ENCODE measurements around the gene CPEB4. TPM values are rescaled to one million over a fixed set of nuclear protein-coding genes. Genes with fewer than 3 reads are reported as not detected.
A peak's percentile ranks its signal among the peaks of the same experiment; 100 is the strongest.

CPEB4 gene
- total and polyA plus RNA-seq, 9 of the 15 experiments (the other 6 are each of a cell fraction or from before 2014, with no cell fraction given): 7.4 to 21.3 (median 12.4) TPM

DNA sequence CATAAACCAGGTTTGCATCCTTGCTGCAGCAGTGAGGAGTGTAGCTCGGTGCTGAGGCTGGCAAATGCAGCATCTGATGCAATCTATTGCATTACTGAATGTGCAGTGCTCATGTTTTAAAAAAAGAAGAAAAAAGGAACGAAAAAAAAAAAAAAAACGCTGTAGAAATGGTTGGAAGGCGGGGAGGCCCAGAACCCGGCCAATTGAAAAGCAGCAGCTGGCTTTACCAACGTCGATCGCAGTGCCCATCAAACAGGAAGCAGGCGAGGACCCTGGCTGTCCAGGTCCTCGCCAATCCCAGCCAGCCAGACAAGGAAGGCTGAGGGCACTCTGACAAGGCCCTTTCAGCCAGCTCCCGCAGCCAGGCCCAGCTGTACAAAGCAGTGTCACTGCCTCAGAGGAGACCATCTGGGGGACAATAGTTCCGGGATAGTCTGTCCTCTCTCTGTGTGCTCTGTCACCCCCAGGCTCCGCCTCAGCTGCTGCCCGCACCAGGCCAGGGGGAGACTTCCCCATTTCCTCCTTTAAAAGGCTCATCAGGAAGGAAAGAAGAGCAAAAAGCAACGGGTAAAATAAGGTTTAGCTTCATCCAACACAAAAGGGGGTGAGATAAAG lies 21.8 kb upstream of the CPEB4 start (continued):
- peak; percentile 36; the same call in 1 of the 2 replicates for TF ChIP-seq DMBX1 (CRISPR knock-in tag; IDR thresholded peaks at IDR 0.05; ENCODE audit: borderline replicate concordance)
- no peak for TF ChIP-seq ILF3 (IDR thresholded peaks at IDR 0.05; ENCODE audit: borderline replicate concordance)
- peak; percentile 73 for TF ChIP-seq RBFOX2 (IDR thresholded peaks at IDR 0.05; ENCODE audit: low read depth, low read length)
- no peak for TF ChIP-seq CTBP1 (IDR thresholded peaks at IDR 0.05; ENCODE audit: borderline replicate concordance)
- peak; percentile 70; the same call in 1 of the 2 replicates for TF ChIP-seq NFRKB (IDR thresholded peaks at IDR 0.05; ENCODE audit: low read depth)
- TF ChIP-seq SRSF9 (IDR thresholded peaks at IDR 0.05; ENCODE audit: borderline replicate concordance, low read depth, low read length): no peak
- no peak for TF ChIP-seq SMARCE1 (IDR thresholded peaks at IDR 0.05)
- TF ChIP-seq NEUROD1 (IDR thresholded peaks at IDR 0.05; ENCODE audit: borderline replicate concordance, low read depth, low read length, partially characterized antibody): peak; percentile 18
- TF ChIP-seq NR2C2 (CRISPR knock-in tag; IDR thresholded peaks at IDR 0.05): no peak
- peak; percentile 58; the same call in 1 of the 2 replicates for TF ChIP-seq NR2C2 (tag; IDR thresholded peaks at IDR 0.05)
- TF ChIP-seq ZNF165 (CRISPR knock-in tag; IDR thresholded peaks at IDR 0.05; ENCODE audit: borderline replicate concordance): 0 out of 2 replicates have a peak, but pooled peaks have one; percentile 19
- 0 out of 4 replicates have a peak, but pooled peaks of 1 of the 2 experiments have one; percentile 12 for TF ChIP-seq TRIM24 (IDR thresholded peaks at IDR 0.05)
- TF ChIP-seq SIX5 (IDR thresholded peaks at IDR 0.05; ENCODE audit: borderline replicate concordance in 1 of 2, insufficient read depth in 1 of 2, low read depth in 1 of 2, low read length in 2 of 2): no peak
- TF ChIP-seq CEBPG (CRISPR knock-in tag; IDR thresholded peaks at IDR 0.05): peak; percentile 88
- peak; percentile 85 to 91 for TF ChIP-seq CEBPG (tag; conservative IDR thresholded peaks at IDR 0.05 in 1 of 2, IDR thresholded peaks at IDR 0.05 in 1 of 2)
- TF ChIP-seq ZNF217 (CRISPR knock-in tag; IDR thresholded peaks at IDR 0.05): no peak
- TF ChIP-seq ZNF589 (CRISPR knock-in tag; IDR thresholded peaks at IDR 0.05; ENCODE audit: low read depth): peak; percentile 56; the same call in 1 of the 2 replicates
- 0 out of 2 replicates have a peak, but pooled peaks have one; percentile 22 for TF ChIP-seq CBX1 (IDR thresholded peaks at IDR 0.05; ENCODE audit: low read depth)
- TF ChIP-seq POLR2G (IDR thresholded peaks at IDR 0.05; ENCODE audit: low read depth, low read length): peak; percentile 58
- 0 out of 2 replicates have a peak, but pooled peaks have one; percentile 25 for TF ChIP-seq ZNF12 (CRISPR knock-in tag; IDR thresholded peaks at IDR 0.05)
- 0 out of 2 replicates have a peak, but pooled peaks have one; percentile 61 for TF ChIP-seq KAT7 (CRISPR knock-in tag; IDR thresholded peaks at IDR 0.05; ENCODE audit: borderline replicate concordance)
- TF ChIP-seq, protein P1, sequence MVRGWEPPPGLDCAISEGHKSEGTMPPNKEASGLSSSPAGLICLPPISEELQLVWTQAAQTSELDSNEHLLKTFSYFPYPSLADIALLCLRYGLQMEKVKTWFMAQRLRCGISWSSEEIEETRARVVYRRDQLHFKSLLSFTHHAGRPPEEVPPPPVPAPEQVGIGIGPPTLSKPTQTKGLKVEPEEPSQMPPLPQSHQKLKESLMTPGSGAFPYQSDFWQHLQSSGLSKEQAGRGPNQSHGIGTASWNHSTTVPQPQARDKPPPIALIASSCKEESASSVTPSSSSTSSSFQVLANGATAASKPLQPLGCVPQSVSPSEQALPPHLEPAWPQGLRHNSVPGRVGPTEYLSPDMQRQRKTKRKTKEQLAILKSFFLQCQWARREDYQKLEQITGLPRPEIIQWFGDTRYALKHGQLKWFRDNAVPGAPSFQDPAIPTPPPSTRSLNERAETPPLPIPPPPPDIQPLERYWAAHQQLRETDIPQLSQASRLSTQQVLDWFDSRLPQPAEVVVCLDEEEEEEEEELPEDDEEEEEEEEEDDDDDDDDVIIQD (CRISPR knock-in tag; IDR thresholded peaks at IDR 0.05): no peak
